ENCODE measurements around the gene CFAP251.

DNA sequence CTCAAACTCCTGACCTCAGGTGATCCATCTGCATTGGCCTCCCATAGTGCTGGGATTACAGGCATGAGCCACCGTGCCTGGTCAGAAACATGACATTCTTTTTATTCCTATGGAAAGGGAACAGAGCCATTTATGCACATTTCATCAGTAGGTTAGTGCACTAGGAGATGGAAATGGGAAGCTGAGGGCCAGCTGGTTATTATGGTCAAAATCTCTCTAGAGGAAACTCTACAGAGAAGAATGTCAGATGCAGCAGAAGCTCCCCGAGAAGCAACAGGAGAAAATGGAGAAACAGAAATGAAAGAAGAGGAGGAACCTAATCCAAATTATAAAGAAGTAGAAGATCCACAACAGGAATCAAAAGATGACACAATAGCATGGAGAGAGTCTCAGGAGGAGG lies 2.7 kb downstream of the CFAP251 start:
- TF ChIP-seq CTCF (IDR thresholded peaks at IDR 0.05) (no peak), POLR2A (IDR thresholded peaks at IDR 0.05) (no peak), EP300 (IDR thresholded peaks at IDR 0.05) (no peak)

Measured in stomach (tissue), 4 donors.